Keratinocyte (primary cell): ENCODE results near the gene ASIC2. TPM values are rescaled to one million over a fixed set of nuclear protein-coding genes. Genes with fewer than 3 reads are reported as not detected.

ENCODE experiments used
- DNase-seq: peaks from one replicate; pipeline ENCODE4 v3.0.0-alpha.2; 2011; ENCODE audit warnings: low read depth, missing footprints, low spot score
- FAIRE-seq: peaks from 2 replicates; lab custom pipeline; 2011; peaks lifted over from hg19 to GRCh38; lab: Jason Lieb, UNC
- H2AFZ ChIP-seq: 2 replicates; pipeline ENCODE4 v1.6.0; 2012; ENCODE audit warnings: low read length, control low read depth, inconsistent platforms; ENCODE audit not compliant: control insufficient read depth
- H3K27ac ChIP-seq: 2 replicates; pipeline ENCODE4 v1.5.1; 2011; ENCODE audit warnings: low read length; ENCODE audit not compliant: control insufficient read depth, insufficient read depth
- H3K27me3 ChIP-seq: 3 replicates; pipeline ENCODE4 v1.6.0; 2011; ENCODE audit warnings: low read length; ENCODE audit not compliant: control insufficient read depth, insufficient read depth; ENCODE audit errors: extremely low read depth
- H3K36me3 ChIP-seq, 2 experiments: 2 replicates in 1 of 2; 3 replicates in 1 of 2; pipeline ENCODE4 v1.5.1; 2011; ENCODE audit warnings: low read length in 2 of 2, mild to moderate bottlenecking in 1 of 2; ENCODE audit not compliant: control insufficient read depth in 2 of 2, insufficient read depth in 2 of 2; ENCODE audit errors: extremely low read depth in 1 of 2
- H3K4me1 ChIP-seq: 3 replicates; pipeline ENCODE4 v1.5.1; 2011; ENCODE audit warnings: low read length; ENCODE audit not compliant: control insufficient read depth, insufficient read depth; ENCODE audit errors: extremely low read depth
- H3K4me2 ChIP-seq: 3 replicates; pipeline ENCODE4 v1.6.0; 2011; ENCODE audit warnings: low read depth, low read length; ENCODE audit not compliant: control insufficient read depth, insufficient read depth; ENCODE audit errors: extremely low read depth
- H3K4me3 ChIP-seq, 3 experiments: fragments of 200-600 bp in 1 of 3; sonication (generic) in 1 of 3; 2 replicates in 2 of 3; 3 replicates in 1 of 3; pipeline ENCODE4 v1.5.1; 2011 to 2016; ENCODE audit warnings: low read length in 3 of 3, mild to moderate bottlenecking in 3 of 3, control low read depth in 2 of 3, inconsistent platforms in 1 of 3, low read depth in 1 of 3, mixed read lengths in 1 of 3, mixed run types in 1 of 3, moderate library complexity in 1 of 3; ENCODE audit not compliant: control insufficient read depth in 2 of 3, insufficient read depth in 2 of 3; ENCODE audit errors: extremely low read depth in 1 of 3
- H3K79me2 ChIP-seq: 2 replicates; pipeline ENCODE4 v1.6.0; 2012; ENCODE audit warnings: low read length; ENCODE audit not compliant: control insufficient read depth, insufficient read depth
- H3K9ac ChIP-seq: 3 replicates; pipeline ENCODE4 v1.6.0; 2011; ENCODE audit warnings: low read length; ENCODE audit not compliant: control insufficient read depth, insufficient read depth; ENCODE audit errors: extremely low read depth
- H3K9me1 ChIP-seq: 3 replicates; pipeline ENCODE4 v1.6.0; 2011; ENCODE audit warnings: low read length; ENCODE audit not compliant: control insufficient read depth, insufficient read depth; ENCODE audit errors: extremely low read depth
- H3K9me3 ChIP-seq: 2 replicates; pipeline ENCODE4 v1.5.1; 2012; ENCODE audit warnings: low read depth, low read length; ENCODE audit not compliant: control insufficient read depth
- H4K20me1 ChIP-seq: 3 replicates; pipeline ENCODE4 v1.6.0; 2011; ENCODE audit warnings: low read length; ENCODE audit not compliant: control insufficient read depth, insufficient read depth; ENCODE audit errors: extremely low read depth
- EZH2 ChIP-seq: IDR thresholded peaks from one replicate; pipeline ENCODE4 v1.6.1; 2012; ENCODE audit warnings: inconsistent platforms, mild to moderate bottlenecking, low read length, moderate library complexity
- dilution Hi-C: fragments of 300-500 bp; cut with MboI; formaldehyde crosslinking; loops from one replicate; pipeline ENCODE4 v1.7.0; 2020; ENCODE audit warnings: low sequenced_read_pairs; ENCODE audit not compliant: extremely low pct_ligation_motif_present
- polyA plus RNA-seq, 5 experiments: library from polyadenylated mRNA; depleted of rRNA in 3 of 5; stranded (reverse) in 3 of 5; stranded (forward) in 1 of 5; unstranded in 1 of 5; fragments of >200 nt; gene quantifications; 1 replicate in 1 of 5; 2 replicates in 3 of 5; 3 replicates in 1 of 5; pipeline versions ENCODE4 v1.2.1 to v1.2.3, GENCODE V29; 2011 to 2012; ENCODE audit warnings: missing spikeins in 2 of 5, low read depth in 1 of 5, low replicate concordance in 1 of 5
- TF ChIP-seq, protein P1 (sequence below), 3 experiments: IDR thresholded peaks in 1 of 3; conservative IDR thresholded peaks in 1 of 3; optimal IDR thresholded peaks in 1 of 3; 2 replicates in 2 of 3; 3 replicates in 1 of 3; pipeline versions ENCODE3 to v1.5.1; 2011; ENCODE audit warnings: low read length in 3 of 3, mild to moderate bottlenecking in 3 of 3, moderate library complexity in 2 of 3, control low read depth in 1 of 3, inconsistent platforms in 1 of 3; ENCODE audit not compliant: insufficient read depth in 2 of 3; ENCODE audit errors: extremely low read depth in 1 of 3

Gene ASIC2
- polyA plus RNA-seq, 1 donor (not counting 4 experiments of a cell fraction or from before 2014, with no cell fraction given): not detected

DNA sequence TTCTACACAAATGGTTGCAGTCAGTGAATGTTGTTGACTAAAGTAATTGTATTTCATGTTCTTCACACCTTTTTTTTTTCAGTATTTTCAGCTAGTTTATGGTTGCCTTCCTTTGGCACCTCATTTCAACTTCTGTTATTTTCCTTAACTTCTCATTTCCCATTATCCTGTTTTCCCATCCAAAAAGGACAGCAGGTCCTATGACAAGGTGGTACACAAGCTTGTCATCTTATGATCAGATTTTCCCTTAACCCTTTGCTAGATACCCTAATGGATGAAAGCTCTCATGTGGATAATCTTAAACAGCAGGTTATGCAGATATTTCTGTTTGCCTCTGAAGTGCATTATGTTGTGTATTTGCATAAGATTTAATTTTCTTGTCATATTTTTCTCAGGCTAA is 7.1 kb upstream of the ASIC2 start:
- H4K20me1 ChIP-seq: no peaks in the 10 kb centered on the region
- H2AFZ ChIP-seq: no peak overlapping the region
- DNase-seq (no peak), FAIRE-seq (no peak)
- H3K9ac ChIP-seq: no peak overlapping the region
- H3K4me1 ChIP-seq: no peaks in the 10 kb centered on the region
- H3K9me3 ChIP-seq: no peaks in the 10 kb centered on the region
- no peaks in the 10 kb centered on the region for H3K9me1 ChIP-seq
- peaks cover 11% of the 10 kb centered on the region for H3K27me3 ChIP-seq
- H3K4me2 ChIP-seq: no peak overlapping the region
- H3K36me3 ChIP-seq: no peaks in the 10 kb centered on the region
- H3K4me3 ChIP-seq: no peak overlapping the region
- TF ChIP-seq, protein P1, sequence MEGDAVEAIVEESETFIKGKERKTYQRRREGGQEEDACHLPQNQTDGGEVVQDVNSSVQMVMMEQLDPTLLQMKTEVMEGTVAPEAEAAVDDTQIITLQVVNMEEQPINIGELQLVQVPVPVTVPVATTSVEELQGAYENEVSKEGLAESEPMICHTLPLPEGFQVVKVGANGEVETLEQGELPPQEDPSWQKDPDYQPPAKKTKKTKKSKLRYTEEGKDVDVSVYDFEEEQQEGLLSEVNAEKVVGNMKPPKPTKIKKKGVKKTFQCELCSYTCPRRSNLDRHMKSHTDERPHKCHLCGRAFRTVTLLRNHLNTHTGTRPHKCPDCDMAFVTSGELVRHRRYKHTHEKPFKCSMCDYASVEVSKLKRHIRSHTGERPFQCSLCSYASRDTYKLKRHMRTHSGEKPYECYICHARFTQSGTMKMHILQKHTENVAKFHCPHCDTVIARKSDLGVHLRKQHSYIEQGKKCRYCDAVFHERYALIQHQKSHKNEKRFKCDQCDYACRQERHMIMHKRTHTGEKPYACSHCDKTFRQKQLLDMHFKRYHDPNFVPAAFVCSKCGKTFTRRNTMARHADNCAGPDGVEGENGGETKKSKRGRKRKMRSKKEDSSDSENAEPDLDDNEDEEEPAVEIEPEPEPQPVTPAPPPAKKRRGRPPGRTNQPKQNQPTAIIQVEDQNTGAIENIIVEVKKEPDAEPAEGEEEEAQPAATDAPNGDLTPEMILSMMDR (optimal IDR thresholded peaks at IDR 0.05 in 1 of 3, IDR thresholded peaks at IDR 0.05 in 1 of 3, conservative IDR thresholded peaks at IDR 0.05 in 1 of 3; ENCODE audit: extremely low read depth in 1 of 3, insufficient read depth in 2 of 3, low read length in 3 of 3): no peak
- TF ChIP-seq EZH2: no peak
- dilution Hi-C loops: no loop called here
- no peaks in the 10 kb centered on the region for H3K79me2 ChIP-seq
- no peak overlapping the region for H3K27ac ChIP-seq

DNA sequence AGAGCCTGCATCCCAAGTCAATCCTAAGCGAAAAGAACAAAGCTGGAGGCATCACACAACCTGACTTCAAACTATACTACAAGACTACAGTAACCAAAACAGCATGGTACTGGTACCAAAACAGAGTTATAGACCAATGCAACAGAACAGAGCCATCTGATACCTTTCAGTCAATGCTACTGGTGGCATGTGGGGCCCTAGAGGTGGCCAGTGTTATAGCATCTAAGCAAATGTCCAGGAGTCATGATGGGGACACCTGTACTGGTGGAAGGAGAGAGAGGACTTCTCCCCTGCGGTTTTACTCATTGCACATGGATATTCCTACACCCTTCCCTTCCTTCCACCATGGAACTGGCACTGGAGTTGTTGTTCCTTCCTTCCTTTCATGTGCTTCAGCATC is 6.0 kb upstream of the ASIC2 start:
- Histone ChIP-seq H3K9me3 (no peaks in the 10 kb centered on the region), H3K4me3 (no peak overlapping the region), H3K27ac (no peak overlapping the region), H3K4me1 (no peaks in the 10 kb centered on the region), H4K20me1 (no peaks in the 10 kb centered on the region), H3K9ac (no peak overlapping the region), H3K79me2 (no peaks in the 10 kb centered on the region), H3K36me3 (no peaks in the 10 kb centered on the region), H3K27me3 (peaks cover 10% of the 10 kb centered on the region), H3K9me1 (no peaks in the 10 kb centered on the region), H2AFZ (no peak overlapping the region), H3K4me2 (no peak overlapping the region)
- dilution Hi-C loops: no loop called here
- DNase-seq (no peak), FAIRE-seq (no peak)
- TF ChIP-seq, protein P1 (optimal IDR thresholded peaks at IDR 0.05 in 1 of 3, IDR thresholded peaks at IDR 0.05 in 1 of 3, conservative IDR thresholded peaks at IDR 0.05 in 1 of 3; ENCODE audit: extremely low read depth in 1 of 3, insufficient read depth in 2 of 3, low read length in 3 of 3): no peak
- TF ChIP-seq EZH2: no peak
